CD14-positive monocyte (primary cell): Measurements from ENCODE around the gene C11orf86. TPM values are rescaled to one million over a fixed set of nuclear protein-coding genes. Genes with fewer than 3 reads are reported as not detected.
A peak's percentile ranks its signal among the peaks of the same experiment; 100 is the strongest.

Experiments
- DNase-seq, 3 donors: peaks; one replicate each; pipeline ENCODE4 v3.0.0-alpha.2; 2011 to 2022
- H2AFZ ChIP-seq: 2 replicates; pipeline ENCODE4 v1.6.0; 2012; ENCODE audit warnings: mild to moderate bottlenecking, low read depth, low read length, inconsistent platforms; ENCODE audit not compliant: insufficient read depth, poor library complexity, severe bottlenecking
- H3K27ac ChIP-seq, 2 donors: 1 replicate in 1 of 2; 2 replicates in 1 of 2; pipeline ENCODE4 v1.5.1; 2012 to 2013; ENCODE audit warnings: low read length in 2 of 2, control low read depth in 1 of 2, inconsistent platforms in 1 of 2, low read depth in 1 of 2, mild to moderate bottlenecking in 1 of 2
- H3K27me3 ChIP-seq, 2 donors: one replicate each; pipeline versions ENCODE4 v1.6.0 to v1.6.1; 2011 to 2013; ENCODE audit warnings: low read length in 2 of 2; ENCODE audit not compliant: control insufficient read depth in 2 of 2, insufficient read depth in 2 of 2
- H3K36me3 ChIP-seq, 2 donors: replicated peaks in 1 of 2; 1 replicate in 1 of 2; 2 replicates in 1 of 2; pipeline versions ENCODE4 v1.5.1 to v1.6.1; 2012 to 2013; ENCODE audit warnings: low read length in 2 of 2, control low read depth in 1 of 2, inconsistent platforms in 1 of 2, mild to moderate bottlenecking in 1 of 2; ENCODE audit not compliant: insufficient read depth in 2 of 2, control insufficient read depth in 1 of 2
- H3K4me1 ChIP-seq, 2 donors: 1 replicate in 1 of 2; 2 replicates in 1 of 2; pipeline versions ENCODE4 v1.5.1 to v1.6.1; 2012 to 2013; ENCODE audit warnings: low read length in 2 of 2, control low read depth in 1 of 2, inconsistent platforms in 1 of 2, mild to moderate bottlenecking in 1 of 2, moderate library complexity in 1 of 2; ENCODE audit not compliant: insufficient read depth in 2 of 2, control insufficient read depth in 1 of 2
- H3K4me2 ChIP-seq: replicated peaks from 2 replicates; pipeline ENCODE3; 2012; ENCODE audit warnings: low read length, moderate library complexity, mild to moderate bottlenecking; ENCODE audit not compliant: poor library complexity, severe bottlenecking; ENCODE audit errors: extremely low read depth
- H3K4me3 ChIP-seq, 3 experiments: fragments of 200-600 bp in 1 of 3; sonication (generic) in 1 of 3; replicated peaks in 1 of 3; 1 replicate in 2 of 3; 2 replicates in 1 of 3; pipeline ENCODE4 v1.5.1; 2011 to 2013; ENCODE audit warnings: low read length in 3 of 3, mild to moderate bottlenecking in 3 of 3, control low read depth in 2 of 3, low read depth in 2 of 3, inconsistent platforms in 1 of 3, moderate library complexity in 1 of 3
- H3K79me2 ChIP-seq: 2 replicates; pipeline ENCODE4 v1.6.0; 2012; ENCODE audit warnings: mild to moderate bottlenecking, control low read depth, inconsistent platforms, low read length, moderate library complexity; ENCODE audit not compliant: insufficient read depth
- H3K9ac ChIP-seq: 2 replicates; pipeline ENCODE4 v1.6.0; 2017; ENCODE audit warnings: low read length, mild to moderate bottlenecking; ENCODE audit not compliant: insufficient read depth, poor library complexity, severe bottlenecking
- H3K9me3 ChIP-seq, 2 donors: replicated peaks in 1 of 2; 1 replicate in 1 of 2; 2 replicates in 1 of 2; pipeline versions ENCODE4 v1.5.1 to v1.6.1; 2012 to 2013; ENCODE audit warnings: low read length in 2 of 2, control low read depth in 1 of 2; ENCODE audit not compliant: control insufficient read depth in 1 of 2, insufficient read depth in 1 of 2
- H4K20me1 ChIP-seq: 2 replicates; pipeline ENCODE4 v1.6.0; 2012; ENCODE audit warnings: mild to moderate bottlenecking, low read length, control low read depth, moderate library complexity; ENCODE audit not compliant: insufficient read depth
- H3K27ac Mint-ChIP-seq, 7 donors: one replicate each; pipeline ENCODE4 v1.8.0; 2020; ENCODE audit warnings: mild to moderate bottlenecking in 7 of 7, mixed read lengths in 7 of 7, moderate library complexity in 6 of 7, inconsistent platforms in 2 of 7
- H3K27me3 Mint-ChIP-seq, 3 donors: one replicate each; pipeline ENCODE4 v1.8.0; 2021 to 2022; ENCODE audit warnings: low read depth in 3 of 3, mild to moderate bottlenecking in 3 of 3, mixed read lengths in 3 of 3, moderate library complexity in 3 of 3, inconsistent platforms in 1 of 3
- H3K36me3 Mint-ChIP-seq, 2 donors: one replicate each; pipeline ENCODE4 v1.8.0; 2020; ENCODE audit warnings: mixed read lengths in 2 of 2, inconsistent platforms in 1 of 2, mild to moderate bottlenecking in 1 of 2
- H3K4me1 Mint-ChIP-seq: one replicate; pipeline ENCODE4 v1.8.0; 2020; ENCODE audit warnings: mild to moderate bottlenecking, mixed read lengths
- H3K4me3 Mint-ChIP-seq, 2 donors: one replicate each; pipeline ENCODE4 v1.8.0; 2020; ENCODE audit warnings: mild to moderate bottlenecking in 2 of 2, mixed read lengths in 2 of 2, moderate library complexity in 1 of 2
- H3K9me3 Mint-ChIP-seq, 7 donors: one replicate each; pipeline ENCODE4 v1.8.0; 2020 to 2022; ENCODE audit warnings: mixed read lengths in 7 of 7, mild to moderate bottlenecking in 6 of 7, moderate library complexity in 6 of 7, inconsistent platforms in 2 of 7
- WGBS: methylation state at CpG from one replicate; pipeline ENCODE4 v1.1.5; 2013; ENCODE audit warnings: missing lambda C conversion rate; ENCODE audit not compliant: insufficient coverage; 5-methylcytosine and 5-hydroxymethylcytosine counted together
- intact Hi-C, 2 donors: fragments of 100-400 bp; cut with micrococcal nuclease; formaldehyde crosslinking; loops; one replicate each; pipeline versions ENCODE4 v1.15.0 to v1.15.1; 2023
- polyA plus RNA-seq, 3 donors: library from polyadenylated mRNA; depleted of rRNA in 1 of 3; unstranded in 2 of 3; stranded (reverse) in 1 of 3; fragments of 300-500 nt in 2 of 3; fragments of >200 nt in 1 of 3; fragmentation: Illumina TruSeq in 2 of 3; gene quantifications; 1 replicate in 2 of 3; 2 replicates in 1 of 3; pipeline ENCODE4 v1.2.3, GENCODE V29; 2012 to 2021
- TF ChIP-seq, protein P1 (sequence below): fragments of 200-600 bp; IDR thresholded peaks from one replicate; pipeline ENCODE4 v1.8.0; 2022; ENCODE audit warnings: antibody characterized with exemption, mild to moderate bottlenecking

The C11orf86 gene
- polyA plus RNA-seq, 3 donors = not detected

DNA sequence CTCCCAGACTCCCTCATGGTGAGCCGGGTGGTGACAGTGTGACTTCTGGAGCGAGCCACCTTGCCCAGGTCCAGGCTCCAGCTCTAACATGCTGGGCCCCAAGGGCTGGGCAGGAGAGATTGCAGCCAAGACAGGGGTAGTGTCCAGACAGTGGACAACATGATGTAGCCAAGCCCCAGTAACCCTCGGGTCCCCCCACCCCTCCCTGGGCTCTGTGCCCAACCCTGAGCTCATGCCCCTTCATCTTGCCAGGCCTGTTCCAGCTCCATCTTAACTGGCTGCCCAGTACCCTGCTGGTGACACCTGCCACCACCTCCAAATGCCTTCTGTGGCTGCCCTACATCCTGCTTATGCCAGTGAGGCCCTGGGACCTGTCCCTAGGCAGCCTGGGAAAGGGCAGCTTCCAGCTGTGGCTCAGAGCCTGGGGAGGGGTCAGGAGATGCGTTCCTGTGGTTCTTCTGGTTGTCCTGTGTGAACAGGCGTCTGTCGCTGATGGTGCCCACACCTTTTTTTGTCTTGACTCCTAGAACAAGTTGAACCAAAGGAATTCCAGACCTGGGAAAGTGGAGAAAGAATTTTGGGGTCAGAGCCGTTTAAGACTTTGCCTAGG is 35.3 kb downstream of the C11orf86 start:
- no peaks in the 10 kb centered on the region for H4K20me1 ChIP-seq
- peaks cover 5 to 21% (median 21%) of the 10 kb centered on the region in 3 donors for H3K27me3 Mint-ChIP-seq
- TF ChIP-seq, protein P1, sequence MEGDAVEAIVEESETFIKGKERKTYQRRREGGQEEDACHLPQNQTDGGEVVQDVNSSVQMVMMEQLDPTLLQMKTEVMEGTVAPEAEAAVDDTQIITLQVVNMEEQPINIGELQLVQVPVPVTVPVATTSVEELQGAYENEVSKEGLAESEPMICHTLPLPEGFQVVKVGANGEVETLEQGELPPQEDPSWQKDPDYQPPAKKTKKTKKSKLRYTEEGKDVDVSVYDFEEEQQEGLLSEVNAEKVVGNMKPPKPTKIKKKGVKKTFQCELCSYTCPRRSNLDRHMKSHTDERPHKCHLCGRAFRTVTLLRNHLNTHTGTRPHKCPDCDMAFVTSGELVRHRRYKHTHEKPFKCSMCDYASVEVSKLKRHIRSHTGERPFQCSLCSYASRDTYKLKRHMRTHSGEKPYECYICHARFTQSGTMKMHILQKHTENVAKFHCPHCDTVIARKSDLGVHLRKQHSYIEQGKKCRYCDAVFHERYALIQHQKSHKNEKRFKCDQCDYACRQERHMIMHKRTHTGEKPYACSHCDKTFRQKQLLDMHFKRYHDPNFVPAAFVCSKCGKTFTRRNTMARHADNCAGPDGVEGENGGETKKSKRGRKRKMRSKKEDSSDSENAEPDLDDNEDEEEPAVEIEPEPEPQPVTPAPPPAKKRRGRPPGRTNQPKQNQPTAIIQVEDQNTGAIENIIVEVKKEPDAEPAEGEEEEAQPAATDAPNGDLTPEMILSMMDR = no peak
- no peaks in the 10 kb centered on the region for H3K9me3 ChIP-seq
- no peak overlapping the region for H3K9ac ChIP-seq
- H3K36me3 ChIP-seq = no peaks in the 10 kb centered on the region
- no peaks in the 10 kb centered on the region for H3K4me1 Mint-ChIP-seq
- H3K27ac Mint-ChIP-seq = no peak overlapping the region
- no peak overlapping the region for H3K4me3 ChIP-seq
- H3K27me3 ChIP-seq = no peaks in the 10 kb centered on the region
- intact Hi-C loops = no loop called here
- H2AFZ ChIP-seq = no peak overlapping the region
- no peak for DNase-seq
- H3K27ac ChIP-seq = no peak overlapping the region
- H3K4me1 ChIP-seq = no peaks in the 10 kb centered on the region
- WGBS = 94% methylated on average over 4 of the region's 7 CpGs
- no peak overlapping the region for H3K4me3 Mint-ChIP-seq
- peaks cover 0 to 9% (median 0%) of the 10 kb centered on the region in 7 donors for H3K9me3 Mint-ChIP-seq
- H3K4me2 ChIP-seq = no peak overlapping the region
- H3K36me3 Mint-ChIP-seq = no peaks in the 10 kb centered on the region
- no peaks in the 10 kb centered on the region for H3K79me2 ChIP-seq

DNA sequence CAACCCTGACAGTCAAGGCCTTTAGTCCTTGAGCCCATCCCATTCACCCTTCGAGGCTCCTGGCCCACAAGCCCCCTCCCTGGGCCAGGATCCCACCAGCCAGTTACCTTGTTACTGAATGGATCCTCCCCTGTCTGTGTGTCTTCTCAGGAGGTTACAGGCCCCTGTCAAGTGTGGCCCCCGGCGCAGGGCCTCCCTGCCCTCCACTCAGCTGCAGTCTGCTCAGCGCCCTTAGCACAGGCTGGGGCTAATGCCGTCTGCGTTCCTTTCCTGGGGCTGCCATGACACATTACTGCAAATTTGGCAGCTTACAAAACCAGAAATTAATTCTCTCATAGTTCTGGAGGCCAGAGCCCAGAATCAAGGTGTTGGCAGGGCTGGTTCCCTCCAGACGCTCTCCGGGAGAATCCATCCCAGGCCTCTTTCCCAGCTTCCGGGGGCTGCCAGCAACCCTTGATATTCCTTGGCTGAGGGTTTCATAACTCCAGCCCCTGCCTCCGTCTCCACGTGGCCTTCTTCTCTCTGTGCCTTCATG is 38.5 kb downstream of the C11orf86 start:
- Histone ChIP-seq H2AFZ (no peak overlapping the region), H3K9me3 (no peaks in the 10 kb centered on the region), H3K27ac (no peak overlapping the region), H3K9ac (no peak overlapping the region), H3K27me3 (no peaks in the 10 kb centered on the region), H3K4me1 (no peaks in the 10 kb centered on the region), H3K4me2 (no peak overlapping the region), H4K20me1 (no peaks in the 10 kb centered on the region), H3K4me3 (no peak overlapping the region), H3K79me2 (no peaks in the 10 kb centered on the region), H3K36me3 (no peaks in the 10 kb centered on the region)
- Mint-ChIP-seq H3K27me3 (peaks cover 8 to 36% (median 19%) of the 10 kb centered on the region in 3 donors), H3K27ac (no peak overlapping the region), H3K9me3 (peaks cover 0 to 3% (median 0%) of the 10 kb centered on the region in 7 donors), H3K36me3 (no peaks in the 10 kb centered on the region), H3K4me1 (no peaks in the 10 kb centered on the region), H3K4me3 (peak overlapping the region; percentile 21 to 48)
- 94% methylated on average over 9 of the region's 11 CpGs for WGBS
- TF ChIP-seq, protein P1 = no peak
- DNase-seq = no peak
- intact Hi-C loops = no loop called here
